LoVo (cell line): ENCODE data around the gene SNTB2.
A peak's percentile ranks its signal among the peaks of the same experiment; 100 is the strongest.

Experiments used
- DNase-seq: peaks from one replicate; pipeline ENCODE4 v3.0.0-alpha.2; 2016; ENCODE audit warnings: low spot score

SNTB2 gene

DNA sequence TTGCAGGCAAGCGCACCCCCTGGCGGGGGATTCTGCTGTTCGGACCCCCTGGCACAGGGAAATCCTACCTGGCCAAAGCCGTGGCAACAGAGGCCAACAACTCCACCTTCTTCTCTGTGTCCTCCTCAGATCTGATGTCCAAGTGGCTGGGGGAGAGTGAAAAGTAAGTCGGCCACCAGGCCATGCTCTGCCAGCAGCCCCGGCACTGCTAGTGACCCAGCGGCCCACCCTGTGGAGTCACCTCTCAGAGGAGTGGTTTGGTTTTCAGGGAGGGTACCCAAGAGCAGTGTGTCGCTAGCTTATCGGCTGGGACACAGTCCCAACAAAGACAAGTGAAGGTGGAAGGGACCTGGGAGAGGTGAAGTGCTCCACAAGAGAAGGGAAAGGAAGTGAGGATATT lies 132.4 kb downstream of the SNTB2 start:
- no peak for DNase-seq

GRCh38 chr16:69319826-69320739 lies 133.1 kb downstream of the SNTB2 start:
- no peak for DNase-seq

DNA sequence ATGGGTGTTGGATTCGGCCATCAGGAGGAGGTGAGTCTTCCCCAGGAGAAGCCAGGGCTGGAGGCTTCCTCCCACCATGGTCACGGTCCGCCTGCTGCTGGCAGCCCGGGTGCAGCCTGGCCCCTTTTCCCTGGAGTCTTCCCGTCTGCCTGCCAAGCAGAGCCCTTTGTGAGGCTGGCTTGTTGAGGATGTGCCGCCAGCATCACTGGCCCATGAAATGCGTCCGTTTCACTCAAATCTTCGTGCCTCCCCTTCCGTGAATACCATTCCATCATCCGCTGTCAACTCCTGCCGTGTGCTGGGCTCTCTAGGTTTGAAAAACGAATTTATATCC lies 133.7 kb downstream of the SNTB2 start:
- no peak for DNase-seq

DNA sequence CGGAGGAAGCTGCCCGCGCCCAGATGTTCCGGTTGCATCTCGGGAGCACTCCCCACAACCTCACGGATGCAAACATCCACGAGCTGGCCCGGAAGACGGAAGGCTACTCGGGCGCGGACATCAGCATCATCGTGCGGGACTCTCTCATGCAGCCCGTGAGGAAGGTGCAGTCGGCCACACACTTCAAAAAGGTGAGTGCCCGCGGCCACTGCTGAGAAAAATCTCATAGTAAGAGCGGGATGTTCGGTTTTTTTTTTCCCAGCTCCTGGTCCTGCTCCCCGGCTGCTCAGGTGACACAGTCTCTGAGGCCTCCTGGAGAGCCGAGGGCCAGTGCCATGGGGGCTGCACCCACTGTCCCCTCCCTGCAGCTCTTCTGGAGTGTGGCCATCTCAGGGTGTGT lies 134.1 kb downstream of the SNTB2 start:
- no peak for DNase-seq

DNA sequence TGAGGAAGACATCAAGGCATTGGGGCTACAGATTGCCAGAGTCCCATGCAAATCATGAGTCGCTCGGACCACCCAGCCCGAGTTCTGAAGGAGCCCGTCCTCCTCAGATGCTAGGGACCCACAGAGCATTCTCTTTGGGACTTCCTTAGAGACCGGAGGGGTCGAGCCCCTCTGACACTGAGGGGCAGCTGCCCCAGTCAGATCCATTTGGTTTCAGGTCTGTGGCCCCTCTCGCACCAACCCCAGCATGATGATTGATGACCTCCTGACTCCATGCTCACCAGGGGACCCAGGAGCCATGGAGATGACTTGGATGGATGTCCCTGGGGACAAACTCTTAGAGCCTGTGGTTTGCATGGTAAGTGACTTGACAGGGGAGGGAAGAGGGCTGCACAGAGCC lies 135.4 kb downstream of the SNTB2 start:
- no peak for DNase-seq

DNA sequence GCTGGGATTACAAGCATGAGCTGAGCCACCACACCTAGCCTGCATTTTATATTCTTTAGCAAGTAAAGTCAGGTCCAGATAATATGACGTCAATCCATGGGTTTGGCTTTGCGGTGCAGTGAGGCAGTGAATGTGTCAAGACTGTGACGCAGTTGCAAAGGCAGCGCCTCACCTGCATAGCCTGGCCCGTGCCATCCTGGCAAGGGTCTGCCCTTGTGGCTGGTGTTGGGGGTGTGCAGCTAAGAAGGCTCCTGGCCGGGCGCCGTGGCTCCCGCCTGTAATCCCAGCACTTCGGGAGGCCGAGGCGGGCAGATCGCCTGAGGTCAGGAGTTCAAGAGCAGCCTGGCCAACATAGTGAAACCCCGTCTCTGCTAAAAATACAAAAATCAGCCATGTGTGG lies 136.5 kb downstream of the SNTB2 start:
- no peak for DNase-seq

- no peak for DNase-seq
Measured at GRCh38 chr16:69324013-69324531, 137.1 kb downstream of the SNTB2 start.

DNA sequence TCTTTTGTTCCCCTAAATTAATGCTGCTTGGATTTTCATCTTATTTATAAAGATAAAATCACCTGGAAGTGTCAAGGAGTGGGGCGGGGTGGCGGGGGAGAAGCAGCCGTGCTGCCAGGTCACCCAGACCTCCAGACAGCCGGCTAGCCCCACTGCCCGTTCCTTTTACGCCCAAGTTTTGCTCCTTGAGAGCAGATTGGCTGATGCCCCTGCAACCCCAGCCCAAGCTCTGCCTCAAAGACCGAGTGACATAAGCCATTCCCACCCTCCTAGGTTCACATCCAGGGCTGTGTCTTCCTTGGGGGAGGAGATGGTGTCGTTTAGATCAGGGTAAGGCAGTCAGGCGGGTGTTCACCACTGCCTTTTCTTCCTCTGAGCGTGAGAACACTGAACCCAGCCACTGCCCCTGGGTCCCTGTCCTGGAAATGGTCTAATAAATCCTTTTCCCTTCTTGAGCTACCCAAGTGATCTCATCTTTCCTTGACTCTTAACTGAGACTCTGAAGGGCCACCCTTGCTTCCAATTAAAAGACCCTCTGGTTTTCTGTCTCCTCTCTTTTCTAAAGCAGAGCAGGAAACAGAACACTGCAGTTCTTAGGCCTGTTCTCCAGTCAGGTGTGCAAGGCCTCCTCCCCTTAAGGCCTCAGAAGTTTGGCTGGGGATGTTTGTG lies 137.8 kb downstream of the SNTB2 start:
- no peak for DNase-seq

DNA sequence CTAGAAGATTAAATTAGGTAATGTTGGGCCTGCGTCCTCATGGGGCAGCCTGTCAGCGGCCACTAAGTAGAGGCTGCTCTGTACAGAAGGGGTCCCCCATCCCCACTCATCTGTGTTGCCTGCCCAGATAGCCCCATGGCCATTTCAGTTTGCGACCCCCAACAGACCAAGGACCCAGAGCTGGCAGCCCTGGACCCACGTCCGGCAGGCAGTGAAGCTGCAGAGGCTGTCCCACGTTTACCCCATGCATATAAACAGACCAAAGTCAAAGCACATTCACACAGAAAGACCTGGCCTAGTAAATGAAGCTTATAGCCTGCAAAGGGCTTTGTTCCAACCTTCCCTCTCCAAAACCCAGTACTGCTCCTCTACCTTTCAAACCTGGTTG lies 138.8 kb downstream of the SNTB2 start:
- DNase-seq, result no peak

DNA sequence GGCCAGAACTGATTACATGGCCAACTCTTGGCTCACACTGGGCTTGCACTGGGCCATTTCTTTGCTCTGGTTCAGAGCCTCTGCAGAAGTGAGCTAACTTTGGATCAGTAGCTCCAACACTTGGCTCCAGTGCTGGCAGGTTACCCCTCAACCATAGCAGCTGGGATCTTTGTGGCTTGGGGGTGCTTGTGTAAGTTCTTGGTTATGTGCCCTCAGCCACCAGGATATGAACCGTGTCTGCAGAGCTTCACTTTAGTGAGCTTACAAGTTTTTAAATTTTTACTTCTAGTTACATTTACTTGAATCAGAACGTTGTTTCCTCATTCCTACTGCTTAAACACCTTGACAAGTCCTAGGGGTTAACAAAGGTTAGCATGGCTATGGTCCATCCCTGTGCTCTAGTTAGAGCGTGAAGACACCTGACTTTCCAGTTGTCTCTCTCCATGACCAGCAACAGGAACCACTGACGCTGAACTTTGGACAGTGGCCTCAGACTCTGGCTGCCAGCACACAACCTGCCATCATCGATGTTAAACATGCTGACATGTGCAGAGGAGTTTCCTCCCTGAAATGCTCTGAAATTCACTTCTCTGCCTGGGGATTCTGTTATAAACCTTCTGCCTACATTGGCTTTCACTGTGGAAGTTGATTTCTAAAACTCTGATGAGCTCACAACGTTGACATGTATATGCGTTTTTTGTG lies 139.4 kb downstream of the SNTB2 start:
- DNase-seq, result no peak

DNA sequence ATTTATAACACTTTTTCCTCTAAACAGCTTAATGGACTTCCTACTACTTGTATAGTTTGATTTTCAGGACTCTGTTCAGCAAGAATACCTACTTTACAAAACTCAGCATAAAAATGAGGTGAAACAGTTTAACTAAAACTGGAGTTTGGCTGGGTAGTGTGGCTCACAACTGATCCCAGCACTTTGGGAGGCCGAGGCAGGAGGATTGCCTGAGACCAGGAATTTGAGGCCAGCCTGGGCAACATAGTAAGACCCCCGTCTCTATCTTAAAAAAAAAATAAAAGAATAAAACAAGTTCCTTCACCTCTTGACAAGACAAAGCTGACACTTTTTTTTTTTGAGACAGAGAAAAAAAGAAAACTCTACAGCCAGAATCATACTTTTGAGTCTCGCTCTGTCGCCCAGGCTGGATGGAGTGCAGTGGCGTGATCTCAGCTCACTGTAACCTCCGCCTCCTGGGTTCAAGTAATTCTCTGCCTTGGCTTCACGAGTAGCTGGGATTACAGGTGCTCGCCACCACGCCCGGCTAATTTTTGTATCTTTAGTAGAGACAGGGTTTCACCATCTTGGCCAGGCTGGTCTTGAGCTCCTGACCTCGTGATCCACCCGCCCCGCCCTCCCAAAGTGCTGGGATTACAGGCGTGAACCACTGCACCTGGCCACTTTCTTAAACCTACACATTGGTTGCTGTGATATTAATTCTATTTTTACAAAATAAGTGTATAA lies 140.8 kb downstream of the SNTB2 start:
- no peak for DNase-seq

GRCh38 chr16:69328854-69329316 lies 141.9 kb downstream of the SNTB2 start:
- no peak for DNase-seq

- no peak for DNase-seq
Measured at GRCh38 chr16:69329369-69330285, 142.7 kb downstream of the SNTB2 start.

- DNase-seq, result peak; percentile 95
Measured at GRCh38 chr16:69330286-69331109, 143.5 kb downstream of the SNTB2 start, which contains the start of gene PDF. PDF (minus strand) TSS chr16:69330588; CDS start chr16:69330570, 18 bp downstream.

GRCh38 chr16:69334696-69335095 lies 147.7 kb downstream of the SNTB2 start:
- no peak for DNase-seq

- DNase-seq, result no peak
Measured at GRCh38 chr16:69338557-69339288, 151.8 kb downstream of the SNTB2 start.

GRCh38 chr16:69339289-69340094 lies 152.5 kb downstream of the SNTB2 start, which contains the start of the genes COG8 and NIP7:
COG8 (minus strand) TSS chr16:69339564; CDS start chr16:69339552, 12 bp downstream.
NIP7 (plus strand) TSS chr16:69339772; CDS start chr16:69339830, 58 bp downstream.
- DNase-seq, result peak; percentile 99

DNA sequence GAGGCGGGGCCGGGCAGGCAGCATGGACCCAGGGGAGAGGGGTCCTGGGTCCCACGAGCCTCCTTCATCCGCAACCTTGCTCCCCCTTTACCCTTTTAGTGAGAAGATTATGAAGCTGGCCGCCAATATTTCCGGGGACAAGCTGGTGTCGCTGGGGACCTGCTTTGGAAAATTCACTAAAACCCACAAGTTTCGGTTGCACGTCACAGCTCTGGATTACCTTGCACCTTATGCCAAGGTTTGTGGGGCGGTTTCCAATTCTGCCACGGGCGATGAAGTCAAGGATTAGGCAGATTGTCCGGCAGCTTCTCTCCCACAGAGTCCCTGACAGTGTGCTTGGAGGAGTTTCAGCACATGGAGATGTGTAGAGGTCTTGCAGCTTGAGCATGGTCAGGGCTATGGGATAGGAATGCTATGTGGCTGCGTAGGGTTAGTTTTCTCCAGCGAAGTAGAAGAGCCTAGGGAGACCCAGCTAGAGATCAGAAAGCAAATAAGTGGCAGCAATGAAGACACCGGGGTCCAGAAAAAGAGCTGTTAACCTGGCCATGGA lies 153.2 kb downstream of the SNTB2 start:
- DNase-seq, result no peak
